ENCODE measurements around the gene COP1.

- TF ChIP-seq POLR2A (IDR thresholded peaks at IDR 0.05) = no peak
- TF ChIP-seq, protein P1, sequence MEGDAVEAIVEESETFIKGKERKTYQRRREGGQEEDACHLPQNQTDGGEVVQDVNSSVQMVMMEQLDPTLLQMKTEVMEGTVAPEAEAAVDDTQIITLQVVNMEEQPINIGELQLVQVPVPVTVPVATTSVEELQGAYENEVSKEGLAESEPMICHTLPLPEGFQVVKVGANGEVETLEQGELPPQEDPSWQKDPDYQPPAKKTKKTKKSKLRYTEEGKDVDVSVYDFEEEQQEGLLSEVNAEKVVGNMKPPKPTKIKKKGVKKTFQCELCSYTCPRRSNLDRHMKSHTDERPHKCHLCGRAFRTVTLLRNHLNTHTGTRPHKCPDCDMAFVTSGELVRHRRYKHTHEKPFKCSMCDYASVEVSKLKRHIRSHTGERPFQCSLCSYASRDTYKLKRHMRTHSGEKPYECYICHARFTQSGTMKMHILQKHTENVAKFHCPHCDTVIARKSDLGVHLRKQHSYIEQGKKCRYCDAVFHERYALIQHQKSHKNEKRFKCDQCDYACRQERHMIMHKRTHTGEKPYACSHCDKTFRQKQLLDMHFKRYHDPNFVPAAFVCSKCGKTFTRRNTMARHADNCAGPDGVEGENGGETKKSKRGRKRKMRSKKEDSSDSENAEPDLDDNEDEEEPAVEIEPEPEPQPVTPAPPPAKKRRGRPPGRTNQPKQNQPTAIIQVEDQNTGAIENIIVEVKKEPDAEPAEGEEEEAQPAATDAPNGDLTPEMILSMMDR (IDR thresholded peaks at IDR 0.05) = no peak
Measured at GRCh38 chr1:175951627-175952026, 255.5 kb downstream of the COP1 start.
